ENCODE measurements around the gene ALDH1L1.

The ALDH1L1 gene

DNA sequence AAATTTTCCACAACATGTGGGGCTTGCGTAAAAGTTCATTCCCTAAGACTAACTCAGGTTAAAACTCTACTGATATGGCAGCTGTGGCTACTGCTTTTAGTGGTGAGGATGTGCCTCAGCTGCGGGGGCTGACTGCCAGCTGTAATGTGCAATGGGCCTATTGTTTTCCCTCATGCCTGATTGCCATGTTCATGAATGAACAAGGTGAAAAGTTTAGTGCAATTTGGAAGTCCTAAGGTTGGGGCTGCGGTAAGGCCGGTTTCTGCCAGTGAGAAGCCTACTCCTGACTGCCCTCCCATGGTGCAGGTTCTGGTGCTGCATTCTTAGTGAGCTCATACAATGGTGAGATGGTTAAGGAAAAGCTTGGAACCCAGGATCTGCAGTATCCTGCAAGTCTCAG lies 10.9 kb upstream of the ALDH1L1 start:
- no peak for DNase-seq

DNA sequence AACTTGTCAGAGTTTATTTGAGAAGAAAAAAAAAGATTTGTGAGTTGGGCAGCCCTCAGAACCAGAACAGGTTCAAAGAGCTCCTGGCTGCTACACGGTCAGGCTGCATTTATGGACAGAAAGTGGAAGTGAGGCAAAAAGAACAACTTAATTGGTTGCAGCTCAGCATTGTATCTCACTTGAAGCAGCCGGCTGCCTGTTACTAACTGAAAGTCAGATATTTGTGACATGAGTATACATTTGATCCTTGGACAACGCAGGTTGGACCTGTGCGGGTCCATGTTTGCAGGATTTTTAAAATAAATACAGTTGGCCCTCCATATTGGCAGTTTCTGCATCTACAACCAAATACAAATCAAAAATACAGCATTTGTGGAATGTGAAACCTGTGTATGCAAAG lies 7.5 kb upstream of the ALDH1L1 start:
- no peak for DNase-seq

- no peak for DNase-seq
Measured at GRCh38 chr3:126186749-126187148, 6.4 kb upstream of the ALDH1L1 start.

DNA sequence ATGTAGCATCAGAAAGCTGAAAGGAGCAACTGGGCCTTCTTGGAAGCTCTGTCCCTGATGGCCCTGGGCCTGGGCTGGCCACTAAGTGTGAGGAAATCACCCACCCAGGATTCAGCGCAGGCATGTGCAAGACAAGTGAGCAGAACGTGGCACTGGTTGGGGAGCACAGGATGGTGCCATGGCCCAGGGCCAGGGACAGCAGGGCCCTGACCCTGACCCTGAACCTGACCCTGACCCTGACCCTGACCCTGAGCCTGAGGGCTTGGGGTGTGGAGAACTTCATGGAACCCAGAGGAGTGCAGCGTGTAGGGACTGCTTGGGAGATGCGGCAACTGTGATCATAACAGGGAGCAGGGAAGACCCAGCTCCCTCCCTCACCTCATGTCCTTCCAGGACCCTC lies 5.9 kb upstream of the ALDH1L1 start:
- no peak for DNase-seq

DNA sequence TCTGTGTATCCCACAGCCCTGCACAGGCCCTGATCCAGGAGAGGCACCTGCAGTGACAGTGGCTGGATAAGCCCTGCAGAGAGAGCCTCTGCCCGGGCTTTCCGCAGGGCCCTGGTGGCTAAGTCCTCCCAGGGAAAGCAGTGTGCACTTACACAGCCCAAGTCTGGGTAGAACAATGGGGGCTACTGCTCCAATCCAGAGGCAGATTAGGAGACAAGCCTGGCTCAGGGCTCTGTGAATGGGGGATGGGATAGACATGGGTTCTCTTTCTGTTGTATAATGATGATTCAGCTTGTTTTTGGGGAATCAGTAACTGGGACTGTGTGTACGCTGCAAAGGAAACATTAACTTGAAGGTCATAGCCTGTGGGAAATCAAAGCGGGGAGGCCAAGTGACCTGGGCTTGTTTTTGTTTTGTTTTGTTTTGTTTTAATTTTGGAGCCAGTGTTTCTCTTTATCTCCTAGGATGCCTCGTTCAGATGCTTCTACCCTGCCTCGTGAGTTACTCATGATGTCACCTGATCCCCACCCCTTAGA lies 4.1 kb upstream of the ALDH1L1 start:
- no peak for DNase-seq

- DNase-seq, result no peak
Measured at GRCh38 chr3:126181398-126181725, 976 bp upstream of the ALDH1L1 start.

- no peak for DNase-seq
Measured at GRCh38 chr3:126179825-126180476, 435 bp downstream of the ALDH1L1 start.

- no peak for DNase-seq
Measured at GRCh38 chr3:126170073-126170777, 10.2 kb downstream of the ALDH1L1 start.

- DNase-seq, result no peak
Measured at GRCh38 chr3:126167566-126167965, 12.8 kb downstream of the ALDH1L1 start.

DNA sequence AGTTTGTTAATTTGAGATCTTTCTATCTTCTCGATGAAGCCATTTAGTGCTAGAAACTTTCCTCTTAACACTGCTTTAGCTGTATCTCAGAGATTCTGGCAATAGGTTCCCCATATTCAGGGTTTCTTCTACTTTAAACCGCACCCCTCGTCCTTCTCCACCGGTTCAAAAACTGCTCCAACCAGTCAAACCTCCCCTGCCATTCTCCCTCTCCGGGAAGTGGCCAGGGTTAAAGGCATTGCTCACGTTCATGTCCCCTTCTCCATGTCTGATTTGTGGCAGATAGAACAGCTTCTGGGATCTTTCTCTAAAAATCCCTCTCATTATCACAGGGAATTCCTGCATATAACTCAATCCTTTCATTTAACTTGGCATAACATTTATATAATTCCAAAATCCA lies 14.4 kb downstream of the ALDH1L1 start:
- DNase-seq, result no peak

DNA sequence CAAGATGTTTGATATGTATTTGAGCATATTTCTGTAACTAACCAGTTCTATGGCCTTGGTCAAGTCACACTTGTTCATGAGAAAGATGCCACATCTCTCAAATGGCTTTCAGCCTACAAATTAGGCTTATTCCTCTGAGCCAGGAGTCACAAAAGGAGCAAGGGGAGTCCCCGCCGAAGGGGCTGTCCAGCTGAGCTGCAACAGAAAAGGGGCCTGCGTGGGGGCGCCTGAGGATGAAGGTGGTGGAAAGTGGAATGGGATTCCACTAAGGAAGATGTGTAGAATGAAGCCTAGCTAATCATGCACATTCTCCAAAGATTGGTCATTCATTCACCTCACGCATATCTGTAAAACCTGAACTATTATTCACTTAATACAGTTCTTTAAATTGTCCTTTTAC lies 19.1 kb downstream of the ALDH1L1 start:
- DNase-seq, result no peak

- DNase-seq, result no peak
Measured at GRCh38 chr3:126160243-126161210, 19.9 kb downstream of the ALDH1L1 start.

DNA sequence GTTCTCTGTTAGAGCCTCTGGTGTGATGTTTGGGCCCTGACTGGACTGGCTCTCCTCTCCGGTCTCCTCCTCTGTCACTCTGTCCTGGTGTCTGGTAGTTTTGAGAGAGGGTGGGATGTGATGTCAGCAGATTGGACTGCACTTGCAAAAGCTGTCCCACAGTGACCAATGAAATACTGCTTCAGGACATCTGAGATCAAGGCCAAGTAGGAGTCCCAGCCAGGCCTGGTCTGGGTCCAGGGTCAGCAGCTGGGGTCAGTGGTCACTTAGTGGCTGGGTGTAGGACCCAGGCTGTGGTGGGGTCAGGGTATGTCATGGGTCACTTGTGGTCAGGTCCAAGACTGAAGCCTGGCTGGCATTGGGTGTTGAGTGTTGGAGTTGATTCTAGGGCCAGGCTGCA lies 20.9 kb downstream of the ALDH1L1 start:
- DNase-seq, result no peak

GRCh38 chr3:126158912-126159454 lies 21.4 kb downstream of the ALDH1L1 start:
- DNase-seq, result no peak

DNA sequence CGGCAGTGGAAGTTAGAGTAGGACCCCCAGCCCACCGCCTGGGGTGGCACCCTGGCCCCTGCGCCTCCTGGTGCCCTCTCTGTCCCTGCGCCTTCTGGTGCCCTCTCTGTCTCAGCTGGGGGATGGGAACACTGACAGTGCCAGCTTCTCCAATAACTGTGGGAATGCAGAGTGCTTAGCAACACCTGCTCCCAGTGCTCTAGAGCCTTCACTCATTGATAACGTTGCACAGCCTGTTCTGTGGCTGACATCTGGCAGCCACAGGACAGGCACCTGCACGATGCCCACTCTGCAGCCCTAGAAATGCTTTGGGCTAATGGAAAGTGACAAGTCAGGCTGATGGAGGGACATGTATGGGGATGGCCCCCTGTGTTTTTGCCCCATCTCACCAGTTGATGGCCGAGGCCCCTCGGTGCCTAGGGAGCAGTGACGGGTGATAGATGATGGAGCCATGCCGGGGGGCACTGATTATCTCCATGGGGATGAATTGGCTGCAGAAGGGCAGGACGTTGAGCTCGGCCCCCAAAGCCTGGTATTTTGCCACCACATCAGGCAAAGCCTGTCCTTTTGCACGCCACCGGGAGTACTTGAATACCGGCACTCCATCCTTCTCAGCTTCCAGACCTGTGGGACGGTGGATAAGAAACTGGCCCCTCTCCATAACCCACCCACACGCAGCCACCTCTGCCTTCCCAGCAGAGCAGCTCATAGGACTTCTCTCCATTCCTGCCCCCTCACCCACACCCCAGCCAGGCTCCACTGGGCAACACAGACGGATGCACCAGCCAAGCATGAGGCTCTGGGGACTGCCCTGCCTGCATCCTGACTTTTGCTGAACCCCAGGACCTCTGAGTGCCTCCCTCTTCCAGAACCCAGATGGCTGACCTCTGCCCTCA lies 22.1 kb downstream of the ALDH1L1 start:
- no peak for DNase-seq

- no peak for DNase-seq
Measured at GRCh38 chr3:126157083-126157768, 23.2 kb downstream of the ALDH1L1 start.

DNA sequence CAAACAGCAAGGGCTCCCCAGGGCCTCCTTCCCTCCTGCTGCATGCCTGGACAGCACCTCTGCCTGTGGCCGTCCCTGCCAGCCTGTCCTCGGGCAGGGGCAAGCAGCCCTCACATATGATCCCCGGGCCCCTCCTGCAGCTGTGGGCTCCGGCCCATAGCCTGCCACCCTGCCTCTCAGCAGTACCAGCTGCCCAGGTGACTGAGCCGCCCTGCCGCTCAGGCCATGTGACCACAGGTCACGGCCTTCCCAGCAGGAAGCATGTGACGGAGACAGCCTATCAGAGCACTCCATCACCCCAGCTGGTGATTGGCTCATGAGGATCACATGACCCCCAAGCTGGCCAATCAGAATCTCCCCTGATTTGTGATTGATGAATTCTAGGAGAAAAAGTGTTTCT lies 23.9 kb downstream of the ALDH1L1 start:
- no peak for DNase-seq

- no peak for DNase-seq
Measured at GRCh38 chr3:126155819-126156218, 24.6 kb downstream of the ALDH1L1 start.

- DNase-seq, result no peak
Measured at GRCh38 chr3:126155280-126155640, 25.1 kb downstream of the ALDH1L1 start.

DNA sequence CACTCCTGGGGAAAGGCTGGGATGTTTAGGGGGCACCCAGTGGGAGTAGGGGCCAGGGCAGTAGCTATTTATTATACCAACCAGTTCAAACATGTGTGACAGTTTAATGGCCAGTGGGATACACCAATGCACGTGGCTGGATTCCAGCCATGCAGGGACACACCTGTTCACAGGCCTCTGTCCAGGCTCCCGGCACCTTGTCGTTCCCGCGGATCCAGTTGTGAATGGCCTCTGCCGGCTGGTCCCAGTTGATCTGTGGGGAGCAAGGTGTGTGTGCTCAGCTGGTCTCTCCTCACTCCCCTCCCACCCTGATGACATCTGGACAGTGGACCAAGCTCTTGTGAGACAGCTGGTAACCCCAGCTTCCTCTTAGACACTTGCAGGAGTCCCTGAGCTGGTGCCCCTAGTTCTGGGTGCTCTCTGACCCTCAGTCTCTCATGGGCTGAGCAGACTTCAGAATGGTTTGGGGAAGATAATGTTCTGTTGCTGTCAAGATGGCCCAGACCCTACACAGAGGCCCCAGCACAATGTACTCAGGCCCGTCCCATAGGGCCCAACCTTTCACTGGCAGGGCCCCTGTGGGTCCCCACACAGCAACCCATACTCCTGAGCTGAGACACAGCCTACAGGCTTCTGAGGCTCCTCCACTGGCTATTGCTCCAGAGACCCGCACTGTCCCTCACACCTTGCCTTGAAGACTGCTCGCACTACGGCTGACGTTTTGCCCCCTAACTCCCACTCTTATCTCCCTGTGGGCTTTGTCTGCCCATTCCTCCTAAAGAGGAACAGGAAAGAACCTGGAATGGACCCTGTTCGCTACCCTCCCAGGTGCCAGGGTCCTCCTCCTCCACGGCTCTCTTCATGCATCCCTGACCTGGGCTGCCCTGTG lies 25.8 kb downstream of the ALDH1L1 start:
- no peak for DNase-seq

Measured in NCI-H2081 treated with DMSO at 0.1 percent for 48 hours (cell line).